K562 (cell line): Measurements from ENCODE around the gene SNAPC2. TPM values are rescaled to one million over a fixed set of nuclear protein-coding genes. Genes with fewer than 3 reads are reported as not detected.

Experiments used
- ATAC-seq: fragments of 200-7000 bp; cut with Tn5 transposase; 3 replicates; pipeline ENCODE4 v1.9.1; 2020; ENCODE audit warnings: moderate library complexity
- BruUV-seq: library from RNA; stranded (reverse); fragments of 400-500 nt; replicated peaks from 2 replicates; lab custom pipeline; 2021; lab: Mats Ljungman, UMichigan
- CTCF ChIA-PET: fragments of 300-600 bp; formaldehyde crosslinking; extraction: SDS; loops from one replicate; lab custom pipeline; 2021; ENCODE audit warnings: low intra/inter-chr PET ratio; lab: Yijun Ruan, JAX
- POLR2A ChIA-PET: fragments of 300-600, 350-650 bp; sonication (Branson Sonifier 250); formaldehyde crosslinking; extraction: SDS; loops from one replicate; lab custom pipeline; 2021; ENCODE audit warnings: antibody characterized with exemption, inconsistent platforms; lab: Yijun Ruan, JAX
- DNase-seq, 4 experiments: peaks; one replicate each; pipeline versions ENCODE4 v3.0.0 to v3.0.0-alpha.2; 2011 to 2018; ENCODE audit warnings: low spot score in 3 of 4, mixed read lengths in 3 of 4; ENCODE audit errors: extremely low read depth in 1 of 4
- FAIRE-seq: peaks from 2 replicates; lab custom pipeline; 2011; peaks lifted over from hg19 to GRCh38; lab: Jason Lieb, UNC
- H2AFZ ChIP-seq: 2 replicates; pipeline ENCODE4 v1.6.0; 2011; ENCODE audit warnings: low read depth, low read length, control low read depth, inconsistent platforms
- H3K27ac ChIP-seq: fragments of 200-600 bp; 3 replicates; pipeline ENCODE4 v1.8.0; 2011; ENCODE audit warnings: low read depth, mild to moderate bottlenecking, control low read depth, inconsistent platforms, low read length, moderate library complexity, mixed read lengths; ENCODE audit errors: extremely low read depth
- H3K27me3 ChIP-seq, 2 experiments: fragments of 300-600 bp in 1 of 2; 2 replicates in 1 of 2; 3 replicates in 1 of 2; pipeline versions ENCODE4 v1.6.0 to v1.8.0; 2011; ENCODE audit warnings: inconsistent platforms in 2 of 2, low read length in 2 of 2, mild to moderate bottlenecking in 1 of 2, mixed read lengths in 1 of 2, moderate library complexity in 1 of 2; ENCODE audit not compliant: control insufficient read depth in 2 of 2, insufficient read depth in 2 of 2
- H3K36me3 ChIP-seq: fragments of 300-600 bp; 3 replicates; pipeline ENCODE4 v1.8.0; 2011; ENCODE audit warnings: mild to moderate bottlenecking, low read length, inconsistent platforms; ENCODE audit not compliant: control insufficient read depth, insufficient read depth
- H3K4me1 ChIP-seq, 2 experiments: fragments of 200-600 bp in 1 of 2; replicated peaks in 1 of 2; 2 replicates in 1 of 2; 3 replicates in 1 of 2; pipeline versions ENCODE4 v1.5.1 to v1.8.0; 2011; ENCODE audit warnings: inconsistent platforms in 2 of 2, low read length in 2 of 2, mild to moderate bottlenecking in 1 of 2, mixed read lengths in 1 of 2, moderate library complexity in 1 of 2; ENCODE audit not compliant: control insufficient read depth in 2 of 2, insufficient read depth in 2 of 2
- H3K4me2 ChIP-seq: 2 replicates; pipeline ENCODE4 v1.6.1; 2011; ENCODE audit warnings: low read length, control low read depth, inconsistent platforms, mixed read lengths; ENCODE audit not compliant: insufficient read depth
- H3K4me3 ChIP-seq: fragments of 200-600 bp; sonication (generic), shearing (Covaris generic); 2 replicates; pipeline ENCODE4 v1.5.1; 2016; ENCODE audit warnings: control low read depth, inconsistent platforms
- H3K79me2 ChIP-seq: fragments of 200-600 bp; 3 replicates; pipeline ENCODE4 v1.8.0; 2011; ENCODE audit warnings: low read length, inconsistent platforms; ENCODE audit not compliant: control insufficient read depth, insufficient read depth
- H3K9ac ChIP-seq, 2 experiments: 2 replicates each; pipeline versions ENCODE4 v1.6.0 to v1.6.1; 2011; ENCODE audit warnings: low read depth in 2 of 2, low read length in 2 of 2, control low read depth in 1 of 2, inconsistent platforms in 1 of 2, mild to moderate bottlenecking in 1 of 2, mixed read lengths in 1 of 2; ENCODE audit not compliant: insufficient read depth in 1 of 2
- H3K9me1 ChIP-seq: one replicate; pipeline ENCODE4 v1.6.0; 2011; ENCODE audit warnings: inconsistent platforms, mild to moderate bottlenecking, low read length, moderate library complexity; ENCODE audit not compliant: control insufficient read depth, insufficient read depth
- H3K9me3 ChIP-seq: replicated peaks from 2 replicates; pipeline ENCODE4 v1.5.1; 2011; ENCODE audit warnings: low read depth, low read length, inconsistent platforms; ENCODE audit not compliant: control insufficient read depth, insufficient read depth
- H4K20me1 ChIP-seq: replicated peaks from 2 replicates; pipeline ENCODE4 v1.6.1; 2011; ENCODE audit warnings: low read length, inconsistent platforms, mixed read lengths; ENCODE audit not compliant: control insufficient read depth, insufficient read depth
- CREBBP ChIP-seq: IDR thresholded peaks from one replicate; pipeline ENCODE4 v1.6.1; 2012; ENCODE audit warnings: low read depth, mild to moderate bottlenecking, control low read depth, inconsistent platforms, low read length
- E2F5 ChIP-seq: sonication (generic); formaldehyde crosslinking; IDR thresholded peaks from 2 replicates; pipeline ENCODE4 v1.8.0; 2022; ENCODE audit warnings: mild to moderate bottlenecking, missing genetic modification reagents
- FOXK2 ChIP-seq, 2 experiments: fragments of 450-650 bp; IDR thresholded peaks in 1 of 2; conservative IDR thresholded peaks in 1 of 2; 2 replicates each; pipeline ENCODE4 v1.6.1; 2016; ENCODE audit warnings: low read depth in 2 of 2, mild to moderate bottlenecking in 1 of 2
- GTF2A2 ChIP-seq: IDR thresholded peaks from 2 replicates; pipeline ENCODE4 v1.6.1; 2016; ENCODE audit warnings: mild to moderate bottlenecking, missing genetic modification characterization, missing compliant biosample characterization
- IRF2 ChIP-seq: sonication (generic); formaldehyde crosslinking; IDR thresholded peaks from 2 replicates; pipeline ENCODE4 v1.8.1; 2022; ENCODE audit warnings: mild to moderate bottlenecking, missing genetic modification reagents
- PKNOX1 ChIP-seq: fragments of 450-650 bp; IDR thresholded peaks from 2 replicates; pipeline ENCODE4 v1.6.1; 2016
- RBBP5 ChIP-seq: fragments of 200-600 bp; sonication (generic); IDR thresholded peaks from 2 replicates; pipeline ENCODE4 v1.6.1; 2012; ENCODE audit warnings: borderline replicate concordance, mild to moderate bottlenecking, low read length, control low read depth, inconsistent platforms; ENCODE audit not compliant: insufficient read depth, poor library complexity, severe bottlenecking
- SMARCC2 ChIP-seq: fragments of 450-650 bp; IDR thresholded peaks from 2 replicates; pipeline ENCODE4 v1.6.1; 2017; ENCODE audit warnings: antibody characterized with exemption, moderate library complexity, mild to moderate bottlenecking, low read depth
- TAF1 ChIP-seq: IDR thresholded peaks from 2 replicates; pipeline ENCODE4 v1.6.1; 2011; ENCODE audit warnings: mild to moderate bottlenecking, low read length, moderate library complexity; ENCODE audit not compliant: insufficient read depth, control insufficient read depth, severe bottlenecking; ENCODE audit errors: extremely low read depth
- THRAP3 ChIP-seq: fragments of 450-650 bp; IDR thresholded peaks from 2 replicates; pipeline ENCODE4 v1.6.1; 2016; ENCODE audit warnings: mild to moderate bottlenecking, inconsistent platforms, borderline replicate concordance
- VEZF1 ChIP-seq: fragments of 200-800 bp; sonication (Bioruptor generic); IDR thresholded peaks from 2 replicates; pipeline ENCODE4 v1.6.1; 2017; ENCODE audit warnings: missing genetic modification characterization, missing compliant biosample characterization
- ZBTB7A ChIP-seq: IDR thresholded peaks from 2 replicates; pipeline ENCODE4 v1.6.1; 2011; ENCODE audit warnings: low read depth, mild to moderate bottlenecking, low read length, moderate library complexity, borderline replicate concordance; ENCODE audit not compliant: control insufficient read depth
- ZFP36 ChIP-seq: fragments of 150-350 bp; IDR thresholded peaks from 2 replicates; pipeline ENCODE4 v1.6.1; 2018; ENCODE audit warnings: low read length, low read depth; ENCODE audit not compliant: partially characterized antibody
- ZNF561 ChIP-seq: fragments of 450-650 bp; formaldehyde crosslinking; conservative IDR thresholded peaks from 2 replicates; pipeline ENCODE4 v1.4.0; 2020; ENCODE audit warnings: mild to moderate bottlenecking, moderate library complexity
- ZNF780A ChIP-seq: fragments of 250-450 bp; sonication (Bioruptor Pico); IDR thresholded peaks from 2 replicates; pipeline ENCODE4 v1.5.0; 2021; ENCODE audit warnings: mild to moderate bottlenecking
- WGBS: fragments of 100-300 bp; shearing (Covaris generic); methylation state at CpG from one replicate; pipeline ENCODE4 v1.1.6; 2016; ENCODE audit warnings: low coverage, mixed read lengths; ENCODE audit not compliant: insufficient coverage; ENCODE audit errors: missing lambda C conversion rate; 5-methylcytosine and 5-hydroxymethylcytosine counted together
- in situ Hi-C: fragments of 300-500 bp; cut with MboI; formaldehyde crosslinking; loops from 4 replicates; pipeline ENCODE4 v1.15.0; 2018; ENCODE audit warnings: inconsistent platforms, mixed read lengths
- intact Hi-C: fragments of 100-400 bp; cut with micrococcal nuclease; formaldehyde crosslinking; loops from 2 replicates; pipeline ENCODE4 v1.14.2; 2022
- polyA plus RNA-seq, 8 experiments: library from polyadenylated mRNA; depleted of rRNA in 4 of 8; stranded (reverse) in 5 of 8; unstranded in 3 of 8; fragments of >200 nt; fragmentation: Nextera tagmentation in 2 of 8; fragmentation: Illumina TruSeq in 1 of 8; extraction: Ambion mirVana in 2 of 8; extraction: Trizol in 1 of 8; gene quantifications; 2 replicates each; pipeline versions ENCODE4 v1.2.1 to v1.2.3, GENCODE V29; 2011 to 2014; ENCODE audit warnings: inconsistent platforms in 1 of 8, missing spikeins in 1 of 8
- total RNA-seq, 7 experiments: library from RNA; depleted of rRNA in 6 of 7; stranded (reverse); fragments of >200 nt in 6 of 7; fragmentation: Illumina TruSeq in 2 of 7; extraction: Trizol in 2 of 7; gene quantifications; 2 replicates each; pipeline versions ENCODE4 v1.2.1 to v1.2.3, GENCODE V29; 2011 to 2021; ENCODE audit warnings: low replicate concordance in 1 of 7
- TF ChIP-seq, protein P1 (sequence below): fragments of 450-650 bp; IDR thresholded peaks from 2 replicates; pipeline ENCODE4 v1.6.1; 2016; ENCODE audit warnings: antibody characterized with exemption

SNAPC2 gene
- total and polyA plus RNA-seq, 9 of the 15 experiments (the other 6 are each of a cell fraction or from before 2014, with no cell fraction given): 0.59 to 45.1 (median 15.3) TPM

GRCh38 chr19:7888145-7888825 lies 31.9 kb upstream of the SNAPC2 start, which contains the start of gene LRRC8E:
LRRC8E (plus strand) TSS chr19:7888510; CDS start chr19:7895604, 7,094 bp downstream.
- Histone ChIP-seq H3K4me1 (peaks cover 10 to 35% of the 10 kb centered on the region in 2 experiments), H2AFZ (peak within 1 kb of the TSS; percentile 93), H4K20me1 (no peaks in the 10 kb centered on the region), H3K27me3 (no peaks in the 10 kb centered on the region), H3K9me3 (no peaks in the 10 kb centered on the region), H3K4me2 (peak within 1 kb of the TSS; percentile 82), H3K9ac (peak within 1 kb of the TSS; percentile 73 to 94), H3K4me3 (peak within 1 kb of the TSS; percentile 65), H3K9me1 (no peaks in the 10 kb centered on the region), H3K27ac (peak within 1 kb of the TSS; percentile 61; the same call in 2 of the 3 replicates), H3K36me3 (no peaks in the 10 kb centered on the region), H3K79me2 (peaks cover 5% of the 10 kb centered on the region; the same call in 2 of the 3 replicates)
- POLR2A ChIA-PET: interaction anchor here (0.6 to 8.2 kb wide), 5 partner anchors 9 to 55 kb away, joined by 3 to 72 read pairs (median 5); partner anchors contain the start of genes MAP2K7 and TIMM44
- CTCF ChIA-PET: no interaction called here
- ATAC-seq: peak; percentile 99
- under 1% methylated on average over 24 of the region's 53 CpGs for WGBS
- peak; percentile 48 for FAIRE-seq
- DNase-seq: peak; percentile 89 to 91 (median 90)
- in situ Hi-C loops (no loop called here), intact Hi-C loops (no loop called here)
- no TSS peak for BruUV-seq
- TF ChIP-seq ZNF561 (CRISPR knock-in tag): no peak
- 0 out of 4 replicates have a peak, but pooled peaks of 1 of the 2 experiments have one; percentile 47 for TF ChIP-seq FOXK2 (conservative IDR thresholded peaks at IDR 0.05 in 1 of 2, IDR thresholded peaks at IDR 0.05 in 1 of 2; ENCODE audit: low read depth in 2 of 2)
- TF ChIP-seq IRF2 (CRISPR knock-in tag): no peak
- TF ChIP-seq, protein P1, sequence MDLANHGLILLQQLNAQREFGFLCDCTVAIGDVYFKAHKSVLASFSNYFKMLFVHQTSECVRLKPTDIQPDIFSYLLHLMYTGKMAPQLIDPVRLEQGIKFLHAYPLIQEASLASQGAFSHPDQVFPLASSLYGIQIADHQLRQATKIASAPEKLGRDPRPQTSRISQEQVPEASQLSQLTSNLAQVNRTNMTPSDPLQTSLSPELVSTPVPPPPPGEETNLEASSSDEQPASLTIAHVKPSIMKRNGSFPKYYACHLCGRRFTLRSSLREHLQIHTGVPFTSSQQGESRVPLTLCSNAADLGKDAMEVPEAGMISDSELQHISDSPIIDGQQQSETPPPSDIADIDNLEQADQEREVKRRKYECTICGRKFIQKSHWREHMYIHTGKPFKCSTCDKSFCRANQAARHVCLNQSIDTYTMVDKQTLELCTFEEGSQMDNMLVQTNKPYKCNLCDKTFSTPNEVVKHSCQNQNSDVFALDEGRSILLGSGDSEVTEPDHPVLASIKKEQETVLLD: no peak
- TF ChIP-seq GTF2A2 (tag): no peak
- no peak for TF ChIP-seq CREBBP
- peak; percentile 91 for TF ChIP-seq ZBTB7A
- no peak for TF ChIP-seq SMARCC2
- no peak for TF ChIP-seq ZFP36
- TF ChIP-seq VEZF1 (CRISPR knock-in tag): peak; percentile 64; the same call in 1 of the 2 replicates
- no peak for TF ChIP-seq PKNOX1
- no peak for TF ChIP-seq THRAP3
- no peak for TF ChIP-seq E2F5 (CRISPR knock-in tag)
- no peak for TF ChIP-seq RBBP5
- TF ChIP-seq ZNF780A (CRISPR knock-in tag): no peak
- peak; percentile 60 for TF ChIP-seq TAF1
